ENCODE measurements around the gene C11orf86. TPM values are rescaled to one million over a fixed set of nuclear protein-coding genes. Genes with fewer than 3 reads are reported as not detected.

C11orf86 gene
- total RNA-seq, 1 donor, result not detected

DNA sequence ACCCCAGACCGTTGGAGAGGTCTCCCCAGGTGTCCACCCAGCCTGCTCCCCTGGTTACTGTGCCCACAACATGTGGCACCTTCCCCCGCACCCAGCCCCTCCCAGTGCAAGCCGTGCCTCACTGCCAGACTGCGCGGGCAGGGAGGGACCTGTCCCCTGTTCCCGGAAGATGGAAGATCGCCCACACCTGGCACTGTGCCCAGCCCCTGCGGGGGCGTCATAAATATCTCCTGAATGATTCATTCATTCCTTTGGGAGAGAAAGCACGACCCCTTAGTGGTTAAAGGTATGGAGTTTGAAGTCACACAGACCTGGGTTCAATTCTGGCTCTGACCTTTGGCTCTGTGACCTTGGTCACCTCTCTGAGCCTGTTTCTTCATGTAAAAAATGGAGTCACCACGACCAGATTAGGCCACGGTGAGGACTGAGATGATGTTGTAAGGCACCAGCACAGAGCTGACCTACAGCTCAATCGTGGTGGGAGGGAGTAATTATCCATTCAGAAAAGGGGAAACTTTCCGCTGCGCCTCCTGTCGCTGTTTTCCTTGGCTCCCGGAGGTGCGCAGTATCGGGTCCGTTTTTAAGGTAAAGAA, 47.3 kb downstream of the C11orf86 start:
- peaks cover 36% of the 10 kb centered on the region for H3K27me3 ChIP-seq (ENCODE audit: insufficient read depth, low read length)
- H3K9me3 ChIP-seq (ENCODE audit: low read depth, low read length), result no peaks in the 10 kb centered on the region
- no peak overlapping the region for H3K4me3 ChIP-seq (ENCODE audit: low read length)
- H3K4me1 ChIP-seq (ENCODE audit: insufficient read depth, low read length), result peaks cover 31% of the 10 kb centered on the region

DNA sequence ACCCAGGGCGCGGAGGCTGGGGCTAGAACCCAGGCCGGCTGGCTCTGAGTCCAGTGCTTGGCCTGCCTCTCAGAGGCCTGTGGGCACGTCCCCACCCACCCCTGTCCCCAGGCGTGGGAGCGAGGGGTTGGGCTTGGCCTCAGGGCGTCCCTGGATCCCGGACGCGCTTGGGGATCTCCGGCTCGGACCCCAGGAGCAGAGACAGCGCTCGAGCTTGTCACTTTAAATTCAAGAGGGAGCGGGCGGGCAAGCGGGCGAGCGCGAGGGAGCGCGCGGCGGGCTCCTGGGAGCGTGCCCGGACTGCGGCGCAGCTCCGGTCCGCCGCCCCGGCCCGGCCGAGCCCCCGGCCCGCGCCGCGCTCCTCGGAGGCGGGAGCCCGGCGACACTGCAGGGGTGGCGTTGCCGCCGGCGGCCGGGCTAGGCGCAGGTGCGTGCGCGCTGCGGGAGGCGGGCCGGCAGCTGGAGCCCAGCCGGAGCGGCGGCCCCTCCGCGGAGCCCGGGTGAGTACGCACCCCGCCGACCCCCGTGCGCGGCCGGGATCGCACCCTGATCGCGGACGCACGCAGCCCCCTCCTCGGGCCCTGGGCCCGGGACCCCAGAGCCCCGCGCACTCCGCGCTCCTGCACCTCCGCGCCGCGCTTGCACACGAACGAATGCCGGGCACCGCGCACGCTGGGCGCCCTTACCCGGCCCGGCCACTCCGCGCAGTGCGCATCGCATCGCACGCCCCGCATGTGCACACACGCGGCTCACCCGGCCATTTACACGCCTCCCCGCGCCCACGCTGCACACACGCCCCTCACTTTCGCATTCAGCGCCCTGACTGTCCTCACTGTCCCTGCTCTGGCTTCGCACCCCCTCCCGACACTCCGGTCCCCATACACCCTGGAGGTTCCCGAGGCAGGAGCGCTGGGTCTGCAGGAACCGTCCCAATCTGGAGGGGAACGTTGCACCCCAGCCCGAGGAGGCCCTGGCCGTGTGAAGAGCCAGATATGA, 48.2 kb downstream of the C11orf86 start, which contains the start of gene SYT12:
TSS of gene SYT12 (plus strand) at position 174 of the 996 bp plus-strand sequence. CDS start 7,011 bp downstream, outside the sequence.
- H3K27me3 ChIP-seq (ENCODE audit: insufficient read depth, low read length), result peaks cover 36% of the 10 kb centered on the region
- H3K9me3 ChIP-seq (ENCODE audit: low read depth, low read length), result no peaks in the 10 kb centered on the region
- H3K4me1 ChIP-seq (ENCODE audit: insufficient read depth, low read length), result peaks cover 31% of the 10 kb centered on the region
- no peak within 1 kb of the TSS for H3K4me3 ChIP-seq (ENCODE audit: low read length)

DNA sequence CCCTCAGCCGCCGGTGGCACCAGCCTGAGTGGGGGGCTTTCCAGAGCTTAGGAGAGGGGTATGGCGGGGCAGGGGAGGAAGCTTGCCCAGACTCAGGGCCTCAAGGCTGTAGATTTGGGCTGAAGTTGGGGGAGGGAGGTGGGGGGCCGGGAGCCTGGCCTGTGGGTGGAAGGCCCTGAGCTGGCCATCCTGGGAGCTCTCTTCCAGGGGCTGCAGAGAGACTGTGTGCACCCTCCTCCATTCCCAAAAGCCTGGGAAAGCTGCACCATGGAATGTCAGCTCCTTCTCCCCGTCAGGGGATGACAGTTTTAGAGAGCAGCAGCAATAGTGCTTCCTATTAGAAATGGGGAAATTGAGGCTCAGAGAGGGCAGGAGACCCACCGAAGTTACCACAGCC, 48.9 kb downstream of the C11orf86 start:
- Histone ChIP-seq H3K4me1 (ENCODE audit: insufficient read depth, low read length) (peaks cover 31% of the 10 kb centered on the region), H3K27me3 (ENCODE audit: insufficient read depth, low read length) (peaks cover 36% of the 10 kb centered on the region), H3K4me3 (ENCODE audit: low read length) (no peak overlapping the region), H3K9me3 (ENCODE audit: low read depth, low read length) (no peaks in the 10 kb centered on the region)

DNA sequence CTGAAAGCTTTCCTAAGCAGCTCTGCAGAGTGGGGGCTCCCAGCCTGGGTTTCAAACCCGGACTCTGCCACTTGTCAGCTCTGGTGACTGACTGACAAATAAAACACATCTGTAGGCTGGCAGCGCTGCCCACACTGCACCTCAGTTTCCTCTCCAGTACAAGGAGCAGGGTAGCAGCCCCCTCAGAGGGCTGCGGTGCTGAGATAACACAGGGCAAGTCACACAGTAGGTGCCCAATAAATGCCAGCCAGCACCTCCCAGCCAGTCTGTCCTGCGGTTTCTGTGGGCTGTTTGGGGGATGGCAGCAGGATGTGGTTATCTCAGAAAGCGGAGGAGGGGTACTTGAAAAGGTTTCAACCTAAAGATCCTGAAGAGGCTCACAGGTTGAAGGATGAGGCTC, 49.3 kb downstream of the C11orf86 start:
- Histone ChIP-seq H3K4me3 (ENCODE audit: low read length) (no peak overlapping the region), H3K27me3 (ENCODE audit: insufficient read depth, low read length) (peaks cover 36% of the 10 kb centered on the region), H3K9me3 (ENCODE audit: low read depth, low read length) (no peaks in the 10 kb centered on the region), H3K4me1 (ENCODE audit: insufficient read depth, low read length) (peaks cover 31% of the 10 kb centered on the region)

DNA sequence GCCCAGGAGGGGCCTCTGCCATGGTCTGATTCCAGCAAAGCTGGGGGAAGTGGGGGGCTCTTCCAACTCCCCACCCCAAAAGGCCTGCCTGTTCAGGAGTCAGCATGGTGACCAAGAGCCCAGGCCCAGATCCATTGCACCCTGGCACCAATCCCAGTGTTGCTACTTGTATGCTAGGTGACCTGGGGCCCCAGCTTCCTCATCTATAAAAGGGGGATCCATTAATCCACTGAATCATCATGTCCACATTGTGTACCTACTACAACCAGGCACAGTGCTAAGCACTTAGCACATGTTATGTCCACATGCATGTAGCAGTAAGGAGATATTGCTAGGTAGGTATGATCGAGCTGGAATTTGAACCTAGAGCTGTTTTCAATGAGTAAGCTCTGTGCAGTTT, 49.9 kb downstream of the C11orf86 start:
- no peaks in the 10 kb centered on the region for H3K9me3 ChIP-seq (ENCODE audit: low read depth, low read length)
- peaks cover 31% of the 10 kb centered on the region for H3K4me1 ChIP-seq (ENCODE audit: insufficient read depth, low read length)
- no peak overlapping the region for H3K4me3 ChIP-seq (ENCODE audit: low read length)
- peaks cover 36% of the 10 kb centered on the region for H3K27me3 ChIP-seq (ENCODE audit: insufficient read depth, low read length)

DNA sequence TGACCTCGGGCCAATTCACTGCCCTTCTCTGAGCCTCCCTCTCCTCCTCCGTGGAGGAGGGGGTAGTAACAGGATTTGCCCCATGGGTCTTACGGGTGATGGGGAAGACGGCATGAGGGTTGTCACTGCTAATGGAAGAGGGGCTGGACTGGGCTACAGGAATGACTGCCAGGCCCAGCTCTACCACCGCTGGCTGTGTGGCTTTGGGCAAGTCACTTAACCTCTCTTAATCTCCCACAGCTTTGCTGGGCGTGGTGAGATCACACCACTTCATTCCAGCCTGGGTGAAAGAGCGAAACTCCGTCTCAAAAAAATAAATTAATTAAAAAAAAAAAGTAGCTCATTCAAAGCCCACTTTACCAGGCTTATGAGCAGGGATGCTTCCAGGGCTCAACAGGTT, 50.6 kb downstream of the C11orf86 start:
- H3K27me3 ChIP-seq (ENCODE audit: insufficient read depth, low read length), result peaks cover 36% of the 10 kb centered on the region

More for the DNA sequence above, 50.6 kb downstream of the C11orf86 start:
- Histone ChIP-seq H3K9me3 (ENCODE audit: low read depth, low read length) (no peaks in the 10 kb centered on the region), H3K4me1 (ENCODE audit: insufficient read depth, low read length) (peaks cover 31% of the 10 kb centered on the region), H3K4me3 (ENCODE audit: low read length) (no peak overlapping the region)

Other genes starting within 250 kb of the C11orf86 start
- gene SPTBN2, start 246.1 kb upstream of the C11orf86 start, total RNA-seq, result 0.10 TPM
- gene RCE1, start 131.9 kb upstream of the C11orf86 start, total RNA-seq, result 20.9 TPM
- 2.1 TPM for gene LRFN4, start 118.2 kb upstream of the C11orf86 start, total RNA-seq
- 1.8 TPM for gene PC, start 16.9 kb upstream of the C11orf86 start, total RNA-seq
- 0.10 TPM for gene SYT12, start 47.8 kb downstream of the C11orf86 start, total RNA-seq
- 0.21 TPM for gene RHOD, start 81.5 kb downstream of the C11orf86 start, total RNA-seq
- gene KDM2A, start 144.0 kb downstream of the C11orf86 start, total RNA-seq, result 197 TPM